Measurements from ENCODE around the gene VSX2.

VSX2 gene

GRCh38 chr14:74301594-74302151 is 62.4 kb downstream of the VSX2 start:
- Histone ChIP-seq H3K9me3 (ENCODE audit: control insufficient read depth, insufficient read depth, low read depth, low read length) (no peaks in the 10 kb centered on the region), H3K4me3 (ENCODE audit: low read depth, low read length) (peak overlapping the region; percentile 92), H3K4me1 (ENCODE audit: control insufficient read depth, insufficient read depth, low read length) (no peaks in the 10 kb centered on the region), H3K36me3 (ENCODE audit: control insufficient read depth in 2 of 2, insufficient read depth in 1 of 2, low read length in 2 of 2) (peaks cover 17 to 37% of the 10 kb centered on the region in 2 experiments; a peak in 2 of 3 replicates), H3K27ac (ENCODE audit: extremely low read depth, low read depth, low read length) (peak overlapping the region; percentile 68; the same call in 1 of the 2 replicates)
- ChIA-PET CTCF (interaction anchor here (0.6 to 1.6 kb wide), 3 partner anchors 34 to 291 kb away, joined by 3 read pairs; no protein-coding TSS in a partner anchor), POLR2A (interaction anchor here (0.7 to 0.8 kb wide), 2 partner anchors 25 to 53 kb away, joined by 3 to 4 read pairs; no protein-coding TSS in a partner anchor)
- no peak for TF ChIP-seq ZBTB26 (tag by site-specific recombination; optimal IDR thresholded peaks at IDR 0.05)
- TF ChIP-seq ZNF785 (tag by site-specific recombination; IDR thresholded peaks at IDR 0.05): no peak
- TF ChIP-seq, protein P1, sequence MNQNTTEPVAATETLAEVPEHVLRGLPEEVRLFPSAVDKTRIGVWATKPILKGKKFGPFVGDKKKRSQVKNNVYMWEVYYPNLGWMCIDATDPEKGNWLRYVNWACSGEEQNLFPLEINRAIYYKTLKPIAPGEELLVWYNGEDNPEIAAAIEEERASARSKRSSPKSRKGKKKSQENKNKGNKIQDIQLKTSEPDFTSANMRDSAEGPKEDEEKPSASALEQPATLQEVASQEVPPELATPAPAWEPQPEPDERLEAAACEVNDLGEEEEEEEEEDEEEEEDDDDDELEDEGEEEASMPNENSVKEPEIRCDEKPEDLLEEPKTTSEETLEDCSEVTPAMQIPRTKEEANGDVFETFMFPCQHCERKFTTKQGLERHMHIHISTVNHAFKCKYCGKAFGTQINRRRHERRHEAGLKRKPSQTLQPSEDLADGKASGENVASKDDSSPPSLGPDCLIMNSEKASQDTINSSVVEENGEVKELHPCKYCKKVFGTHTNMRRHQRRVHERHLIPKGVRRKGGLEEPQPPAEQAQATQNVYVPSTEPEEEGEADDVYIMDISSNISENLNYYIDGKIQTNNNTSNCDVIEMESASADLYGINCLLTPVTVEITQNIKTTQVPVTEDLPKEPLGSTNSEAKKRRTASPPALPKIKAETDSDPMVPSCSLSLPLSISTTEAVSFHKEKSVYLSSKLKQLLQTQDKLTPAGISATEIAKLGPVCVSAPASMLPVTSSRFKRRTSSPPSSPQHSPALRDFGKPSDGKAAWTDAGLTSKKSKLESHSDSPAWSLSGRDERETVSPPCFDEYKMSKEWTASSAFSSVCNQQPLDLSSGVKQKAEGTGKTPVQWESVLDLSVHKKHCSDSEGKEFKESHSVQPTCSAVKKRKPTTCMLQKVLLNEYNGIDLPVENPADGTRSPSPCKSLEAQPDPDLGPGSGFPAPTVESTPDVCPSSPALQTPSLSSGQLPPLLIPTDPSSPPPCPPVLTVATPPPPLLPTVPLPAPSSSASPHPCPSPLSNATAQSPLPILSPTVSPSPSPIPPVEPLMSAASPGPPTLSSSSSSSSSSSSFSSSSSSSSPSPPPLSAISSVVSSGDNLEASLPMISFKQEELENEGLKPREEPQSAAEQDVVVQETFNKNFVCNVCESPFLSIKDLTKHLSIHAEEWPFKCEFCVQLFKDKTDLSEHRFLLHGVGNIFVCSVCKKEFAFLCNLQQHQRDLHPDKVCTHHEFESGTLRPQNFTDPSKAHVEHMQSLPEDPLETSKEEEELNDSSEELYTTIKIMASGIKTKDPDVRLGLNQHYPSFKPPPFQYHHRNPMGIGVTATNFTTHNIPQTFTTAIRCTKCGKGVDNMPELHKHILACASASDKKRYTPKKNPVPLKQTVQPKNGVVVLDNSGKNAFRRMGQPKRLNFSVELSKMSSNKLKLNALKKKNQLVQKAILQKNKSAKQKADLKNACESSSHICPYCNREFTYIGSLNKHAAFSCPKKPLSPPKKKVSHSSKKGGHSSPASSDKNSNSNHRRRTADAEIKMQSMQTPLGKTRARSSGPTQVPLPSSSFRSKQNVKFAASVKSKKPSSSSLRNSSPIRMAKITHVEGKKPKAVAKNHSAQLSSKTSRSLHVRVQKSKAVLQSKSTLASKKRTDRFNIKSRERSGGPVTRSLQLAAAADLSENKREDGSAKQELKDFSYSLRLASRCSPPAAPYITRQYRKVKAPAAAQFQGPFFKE (tag by site-specific recombination; IDR thresholded peaks at IDR 0.05; ENCODE audit: borderline replicate concordance): no peak
- peak; percentile 49; the same call in 1 of the 2 replicates for TF ChIP-seq ZNF366 (tag by site-specific recombination; conservative IDR thresholded peaks at IDR 0.05)
- TF ChIP-seq PATZ1 (tag by site-specific recombination; IDR thresholded peaks at IDR 0.05): no peak
- TF ChIP-seq ZNF76 (tag by site-specific recombination; IDR thresholded peaks at IDR 0.05; ENCODE audit: borderline replicate concordance, low read depth): peak; percentile 68
- no peak for TF ChIP-seq ZNF747 (tag by site-specific recombination; IDR thresholded peaks at IDR 0.05)
- TF ChIP-seq ZNF157 (tag by site-specific recombination; IDR thresholded peaks at IDR 0.05): no peak
- TF ChIP-seq ZBTB20 (tag by site-specific recombination; IDR thresholded peaks at IDR 0.05): peak; percentile 23; the same call in 1 of the 2 replicates
- no peak for TF ChIP-seq GLI4 (tag by site-specific recombination; IDR thresholded peaks at IDR 0.05)
- TF ChIP-seq, protein P2, sequence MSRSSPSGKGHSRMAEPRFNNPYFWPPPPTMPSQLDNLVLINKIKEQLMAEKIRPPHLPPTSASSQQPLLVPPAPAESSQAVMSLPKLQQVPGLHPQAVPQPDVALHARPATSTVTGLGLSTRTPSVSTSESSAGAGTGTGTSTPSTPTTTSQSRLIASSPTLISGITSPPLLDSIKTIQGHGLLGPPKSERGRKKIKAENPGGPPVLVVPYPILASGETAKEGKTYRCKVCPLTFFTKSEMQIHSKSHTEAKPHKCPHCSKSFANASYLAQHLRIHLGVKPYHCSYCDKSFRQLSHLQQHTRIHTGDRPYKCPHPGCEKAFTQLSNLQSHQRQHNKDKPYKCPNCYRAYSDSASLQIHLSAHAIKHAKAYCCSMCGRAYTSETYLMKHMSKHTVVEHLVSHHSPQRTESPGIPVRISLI (tag by site-specific recombination; IDR thresholded peaks at IDR 0.05): no peak

DNA sequence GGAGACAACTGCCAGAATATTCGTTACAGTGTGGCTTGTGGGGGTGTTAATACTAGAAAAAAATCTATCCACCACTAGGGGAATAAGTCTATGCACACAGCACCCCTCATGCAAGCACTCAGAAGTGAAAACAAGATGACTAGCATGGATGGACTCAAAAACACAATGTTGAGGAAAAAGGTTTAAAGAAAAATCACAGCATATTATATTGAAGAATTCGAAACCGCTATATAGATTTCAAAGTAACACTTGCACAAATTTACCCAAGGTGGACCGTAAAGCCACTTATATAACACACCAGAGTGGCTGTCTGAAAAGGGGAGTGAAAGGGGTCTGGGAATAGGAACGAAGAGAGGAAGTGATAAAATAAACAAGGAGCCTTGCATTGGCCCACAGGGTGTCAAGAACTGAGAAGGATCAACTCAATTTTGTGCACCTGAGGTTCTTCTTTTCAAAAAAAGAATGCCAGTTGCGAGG is 62.9 kb downstream of the VSX2 start:
- Histone ChIP-seq H3K9me3 (ENCODE audit: control insufficient read depth, insufficient read depth, low read depth, low read length) (no peaks in the 10 kb centered on the region), H3K4me1 (ENCODE audit: control insufficient read depth, insufficient read depth, low read length) (no peaks in the 10 kb centered on the region), H3K27ac (ENCODE audit: extremely low read depth, low read depth, low read length) (peak overlapping the region; percentile 68), H3K4me3 (ENCODE audit: low read depth, low read length) (peak overlapping the region; percentile 92), H3K36me3 (ENCODE audit: control insufficient read depth in 2 of 2, insufficient read depth in 1 of 2, low read length in 2 of 2) (peaks cover 17 to 32% of the 10 kb centered on the region in 2 experiments; a peak in 2 of 3 replicates)
- ChIA-PET CTCF (interaction anchor here (0.6 to 1.6 kb wide), 7 partner anchors 11 to 311 kb away, joined by 3 to 4 read pairs (median 3); no protein-coding TSS in a partner anchor), POLR2A (interaction anchor here (0.8 to 1.5 kb wide), 8 partner anchors 9 to 461 kb away, joined by 3 to 7 read pairs (median 4); partner anchors contain the start of genes ISCA2 and NPC2)
- TF ChIP-seq ZNF777 (tag by site-specific recombination; IDR thresholded peaks at IDR 0.05; ENCODE audit: borderline replicate concordance) (no peak), SCRT2 (tag by site-specific recombination; IDR thresholded peaks at IDR 0.05) (no peak), SCRT1 (tag by site-specific recombination; IDR thresholded peaks at IDR 0.05; ENCODE audit: borderline replicate concordance) (no peak), MZF1 (tag by site-specific recombination; IDR thresholded peaks at IDR 0.05; ENCODE audit: borderline replicate concordance) (no peak)
- TF ChIP-seq, protein P3, sequence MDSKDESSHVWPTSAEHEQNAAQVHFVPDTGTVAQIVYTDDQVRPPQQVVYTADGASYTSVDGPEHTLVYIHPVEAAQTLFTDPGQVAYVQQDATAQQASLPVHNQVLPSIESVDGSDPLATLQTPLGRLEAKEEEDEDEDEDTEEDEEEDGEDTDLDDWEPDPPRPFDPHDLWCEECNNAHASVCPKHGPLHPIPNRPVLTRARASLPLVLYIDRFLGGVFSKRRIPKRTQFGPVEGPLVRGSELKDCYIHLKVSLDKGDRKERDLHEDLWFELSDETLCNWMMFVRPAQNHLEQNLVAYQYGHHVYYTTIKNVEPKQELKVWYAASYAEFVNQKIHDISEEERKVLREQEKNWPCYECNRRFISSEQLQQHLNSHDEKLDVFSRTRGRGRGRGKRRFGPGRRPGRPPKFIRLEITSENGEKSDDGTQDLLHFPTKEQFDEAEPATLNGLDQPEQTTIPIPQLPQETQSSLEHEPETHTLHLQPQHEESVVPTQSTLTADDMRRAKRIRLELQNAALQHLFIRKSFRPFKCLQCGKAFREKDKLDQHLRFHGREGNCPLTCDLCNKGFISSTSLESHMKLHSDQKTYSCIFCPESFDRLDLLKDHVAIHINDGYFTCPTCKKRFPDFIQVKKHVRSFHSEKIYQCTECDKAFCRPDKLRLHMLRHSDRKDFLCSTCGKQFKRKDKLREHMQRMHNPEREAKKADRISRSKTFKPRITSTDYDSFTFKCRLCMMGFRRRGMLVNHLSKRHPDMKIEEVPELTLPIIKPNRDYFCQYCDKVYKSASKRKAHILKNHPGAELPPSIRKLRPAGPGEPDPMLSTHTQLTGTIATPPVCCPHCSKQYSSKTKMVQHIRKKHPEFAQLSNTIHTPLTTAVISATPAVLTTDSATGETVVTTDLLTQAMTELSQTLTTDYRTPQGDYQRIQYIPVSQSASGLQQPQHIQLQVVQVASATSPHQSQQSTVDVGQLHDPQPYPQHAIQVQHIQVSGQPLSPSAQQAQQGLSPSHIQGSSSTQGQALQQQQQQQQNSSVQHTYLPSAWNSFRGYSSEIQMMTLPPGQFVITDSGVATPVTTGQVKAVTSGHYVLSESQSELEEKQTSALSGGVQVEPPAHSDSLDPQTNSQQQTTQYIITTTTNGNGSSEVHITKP (tag by site-specific recombination; IDR thresholded peaks at IDR 0.05): 0 out of 2 replicates have a peak, but pooled peaks have one; percentile 6
- TF ChIP-seq, protein P2 (tag by site-specific recombination; IDR thresholded peaks at IDR 0.05): no peak
